ENCODE results near the gene HOXB4.
A peak's percentile ranks its signal among the peaks of the same experiment; 100 is the strongest.

HOXB4 gene

GRCh38 chr17:48564188-48565021 is 13.7 kb downstream of the HOXB4 start:
- H3K4me3 ChIP-seq (ENCODE audit: low read depth in 1 of 2, low read length in 2 of 2), result peak overlapping the region in 1 of 2 donors; percentile 43
- H3K4me1 ChIP-seq (ENCODE audit: control insufficient read depth in 1 of 2, insufficient read depth in 2 of 2, low read length in 2 of 2), result peaks cover 11 to 28% of the 10 kb centered on the region in 2 donors
- H3K27me3 ChIP-seq (ENCODE audit: control insufficient read depth in 1 of 2, insufficient read depth in 2 of 2, low read length in 2 of 2), result peaks cover 66 to 75% of the 10 kb centered on the region in 2 donors
- no peak overlapping the region for H3K9ac ChIP-seq (ENCODE audit: low read depth in 1 of 2, low read length in 2 of 2)
- H3K9me3 ChIP-seq (ENCODE audit: control insufficient read depth in 1 of 2, low read length in 2 of 2), result no peaks in the 10 kb centered on the region
- H3K36me3 ChIP-seq (ENCODE audit: control insufficient read depth in 1 of 2, insufficient read depth in 2 of 2, low read length in 2 of 2), result no peaks in the 10 kb centered on the region
- H3K27ac ChIP-seq (ENCODE audit: low read depth, low read length), result no peak overlapping the region

DNA sequence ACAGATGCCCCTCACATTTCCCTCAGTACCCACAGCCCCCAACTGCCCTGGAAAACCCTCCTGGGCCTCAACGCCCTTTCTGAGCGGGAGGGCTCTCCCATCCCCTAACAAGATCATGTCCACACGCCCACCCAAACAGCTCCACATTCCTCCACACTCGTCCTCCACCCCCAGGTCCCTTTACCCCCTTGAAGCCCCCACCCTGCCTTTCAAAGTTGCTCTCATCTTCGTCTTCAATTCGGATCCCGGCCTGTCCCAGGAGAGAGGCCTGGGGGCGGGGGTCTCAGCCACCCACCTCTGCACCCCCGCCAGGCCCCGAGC is 14.3 kb downstream of the HOXB4 start:
- Histone ChIP-seq H3K27me3 (ENCODE audit: control insufficient read depth in 1 of 2, insufficient read depth in 2 of 2, low read length in 2 of 2) (peaks cover 66 to 75% of the 10 kb centered on the region in 2 donors), H3K4me1 (ENCODE audit: control insufficient read depth in 1 of 2, insufficient read depth in 2 of 2, low read length in 2 of 2) (peaks cover 11 to 29% of the 10 kb centered on the region in 2 donors), H3K4me3 (ENCODE audit: low read depth in 1 of 2, low read length in 2 of 2) (no peak overlapping the region), H3K9ac (ENCODE audit: low read depth in 1 of 2, low read length in 2 of 2) (no peak overlapping the region), H3K36me3 (ENCODE audit: control insufficient read depth in 1 of 2, insufficient read depth in 2 of 2, low read length in 2 of 2) (no peaks in the 10 kb centered on the region), H3K9me3 (ENCODE audit: control insufficient read depth in 1 of 2, low read length in 2 of 2) (no peaks in the 10 kb centered on the region), H3K27ac (ENCODE audit: low read depth, low read length) (no peak overlapping the region)

DNA sequence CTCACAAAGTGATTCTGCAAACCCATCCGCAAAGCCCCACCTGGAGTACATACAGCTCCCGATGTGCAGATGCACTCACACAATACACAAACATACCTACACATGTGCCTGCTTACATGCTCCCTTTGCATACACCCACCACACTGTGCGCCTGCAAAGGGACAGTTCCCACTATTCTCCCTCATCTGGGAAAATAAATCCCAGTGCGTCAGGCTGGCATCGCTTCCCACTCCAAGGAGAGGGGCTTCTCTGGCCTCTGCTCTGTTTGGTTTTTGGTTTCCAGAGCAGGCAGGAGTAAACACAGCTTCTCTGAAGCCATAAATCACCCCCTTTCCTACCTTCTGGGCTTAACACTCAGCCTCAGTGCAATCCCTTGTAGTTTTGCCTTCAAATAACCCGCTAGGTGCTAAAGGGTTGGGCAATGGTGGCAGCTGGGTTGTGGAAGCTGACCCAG is 14.7 kb downstream of the HOXB4 start:
- Histone ChIP-seq H3K27ac (ENCODE audit: low read depth, low read length) (no peak overlapping the region), H3K4me3 (ENCODE audit: low read depth in 1 of 2, low read length in 2 of 2) (peak overlapping the region in 1 of 2 donors; percentile 21), H3K36me3 (ENCODE audit: control insufficient read depth in 1 of 2, insufficient read depth in 2 of 2, low read length in 2 of 2) (no peaks in the 10 kb centered on the region), H3K4me1 (ENCODE audit: control insufficient read depth in 1 of 2, insufficient read depth in 2 of 2, low read length in 2 of 2) (peaks cover 11 to 29% of the 10 kb centered on the region in 2 donors), H3K27me3 (ENCODE audit: control insufficient read depth in 1 of 2, insufficient read depth in 2 of 2, low read length in 2 of 2) (peaks cover 67 to 75% of the 10 kb centered on the region in 2 donors), H3K9ac (ENCODE audit: low read depth in 1 of 2, low read length in 2 of 2) (no peak overlapping the region), H3K9me3 (ENCODE audit: control insufficient read depth in 1 of 2, low read length in 2 of 2) (no peaks in the 10 kb centered on the region)

- Histone ChIP-seq H3K4me3 (ENCODE audit: low read depth in 1 of 2, low read length in 2 of 2) (peak overlapping the region in 1 of 2 donors; percentile 21), H3K4me1 (ENCODE audit: control insufficient read depth in 1 of 2, insufficient read depth in 2 of 2, low read length in 2 of 2) (peaks cover 11 to 29% of the 10 kb centered on the region in 2 donors), H3K9ac (ENCODE audit: low read depth in 1 of 2, low read length in 2 of 2) (no peak overlapping the region), H3K27me3 (ENCODE audit: control insufficient read depth in 1 of 2, insufficient read depth in 2 of 2, low read length in 2 of 2) (peaks cover 68 to 77% of the 10 kb centered on the region in 2 donors), H3K9me3 (ENCODE audit: control insufficient read depth in 1 of 2, low read length in 2 of 2) (no peaks in the 10 kb centered on the region), H3K27ac (ENCODE audit: low read depth, low read length) (no peak overlapping the region), H3K36me3 (ENCODE audit: control insufficient read depth in 1 of 2, insufficient read depth in 2 of 2, low read length in 2 of 2) (no peaks in the 10 kb centered on the region)
Observed at GRCh38 chr17:48562934-48563333, 15.2 kb downstream of the HOXB4 start.

GRCh38 chr17:48561884-48562810 is 16.0 kb downstream of the HOXB4 start:
- H3K9ac ChIP-seq (ENCODE audit: low read depth in 1 of 2, low read length in 2 of 2), result no peak overlapping the region
- no peaks in the 10 kb centered on the region for H3K36me3 ChIP-seq (ENCODE audit: control insufficient read depth in 1 of 2, insufficient read depth in 2 of 2, low read length in 2 of 2)
- peaks cover 11 to 31% of the 10 kb centered on the region in 2 donors for H3K4me1 ChIP-seq (ENCODE audit: control insufficient read depth in 1 of 2, insufficient read depth in 2 of 2, low read length in 2 of 2)
- peaks cover 66 to 77% of the 10 kb centered on the region in 2 donors for H3K27me3 ChIP-seq (ENCODE audit: control insufficient read depth in 1 of 2, insufficient read depth in 2 of 2, low read length in 2 of 2)
- H3K27ac ChIP-seq (ENCODE audit: low read depth, low read length), result no peak overlapping the region
- no peaks in the 10 kb centered on the region for H3K9me3 ChIP-seq (ENCODE audit: control insufficient read depth in 1 of 2, low read length in 2 of 2)
- H3K4me3 ChIP-seq (ENCODE audit: low read depth in 1 of 2, low read length in 2 of 2), result peak overlapping the region in 1 of 2 donors; percentile 17

DNA sequence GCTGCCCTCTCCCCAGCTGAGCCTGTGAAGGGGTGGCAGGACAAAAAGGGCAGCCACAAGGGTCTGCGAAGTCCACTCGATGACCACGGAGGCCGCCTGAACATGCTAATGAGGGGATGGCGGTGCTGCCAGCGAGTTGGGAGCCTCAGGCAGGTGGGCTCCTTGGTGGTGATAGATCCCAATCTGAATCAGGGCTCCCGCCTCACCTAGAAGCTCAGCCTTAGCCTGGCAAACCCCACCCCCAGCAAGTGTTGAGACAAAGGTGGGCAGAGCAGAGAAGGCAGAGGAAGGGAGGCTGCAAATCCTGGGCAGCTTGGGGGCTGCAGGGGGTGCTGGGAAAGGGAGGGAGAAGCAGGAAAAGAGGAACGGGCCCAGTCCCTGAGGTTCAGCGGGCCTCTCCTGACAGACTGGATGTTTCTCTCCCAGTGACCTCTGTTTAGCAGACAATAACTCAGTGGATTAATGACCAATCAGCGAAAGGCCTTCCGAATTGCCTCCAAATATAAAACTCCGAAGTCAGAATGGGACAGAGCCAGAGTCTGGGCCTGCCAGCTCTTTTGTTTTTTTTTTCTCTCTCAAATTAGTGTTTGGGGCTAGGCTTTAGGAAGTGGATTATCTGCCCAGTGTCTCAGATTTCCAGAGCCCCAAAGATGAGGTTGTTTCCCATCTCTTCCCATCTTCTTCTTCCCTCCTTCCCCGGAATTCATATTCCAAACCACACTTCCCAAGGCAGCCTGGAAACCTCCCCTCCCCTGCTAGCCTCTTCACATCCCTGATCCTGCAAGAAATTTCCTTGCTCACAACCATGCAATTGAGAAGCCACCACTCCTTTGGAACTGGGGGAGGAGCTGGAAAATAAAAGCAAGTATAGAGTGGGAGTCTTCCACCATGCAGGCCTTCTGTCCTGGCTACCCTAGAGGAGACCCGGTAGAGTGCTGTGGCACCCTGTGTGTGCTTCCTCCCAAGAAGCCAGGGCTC is 18.0 kb downstream of the HOXB4 start:
- peaks cover 12 to 30% of the 10 kb centered on the region in 2 donors for H3K4me1 ChIP-seq (ENCODE audit: control insufficient read depth in 1 of 2, insufficient read depth in 2 of 2, low read length in 2 of 2)
- H3K9me3 ChIP-seq (ENCODE audit: control insufficient read depth in 1 of 2, low read length in 2 of 2), result no peaks in the 10 kb centered on the region
- no peak overlapping the region for H3K4me3 ChIP-seq (ENCODE audit: low read depth in 1 of 2, low read length in 2 of 2)
- H3K36me3 ChIP-seq (ENCODE audit: control insufficient read depth in 1 of 2, insufficient read depth in 2 of 2, low read length in 2 of 2), result no peaks in the 10 kb centered on the region
- peak overlapping the region; percentile 58 for H3K27ac ChIP-seq (ENCODE audit: low read depth, low read length)
- peaks cover 65 to 69% of the 10 kb centered on the region in 2 donors for H3K27me3 ChIP-seq (ENCODE audit: control insufficient read depth in 1 of 2, insufficient read depth in 2 of 2, low read length in 2 of 2)
- peak overlapping the region in 1 of 2 donors; percentile 30 for H3K9ac ChIP-seq (ENCODE audit: low read depth in 1 of 2, low read length in 2 of 2)

GRCh38 chr17:48559122-48559839 is 18.9 kb downstream of the HOXB4 start:
- Histone ChIP-seq H3K27me3 (ENCODE audit: control insufficient read depth in 1 of 2, insufficient read depth in 2 of 2, low read length in 2 of 2) (peaks cover 61 to 68% of the 10 kb centered on the region in 2 donors), H3K27ac (ENCODE audit: low read depth, low read length) (peak overlapping the region; percentile 58), H3K9ac (ENCODE audit: low read depth in 1 of 2, low read length in 2 of 2) (peak overlapping the region in 1 of 2 donors; percentile 30), H3K36me3 (ENCODE audit: control insufficient read depth in 1 of 2, insufficient read depth in 2 of 2, low read length in 2 of 2) (no peaks in the 10 kb centered on the region), H3K4me1 (ENCODE audit: control insufficient read depth in 1 of 2, insufficient read depth in 2 of 2, low read length in 2 of 2) (peaks cover 12 to 30% of the 10 kb centered on the region in 2 donors), H3K9me3 (ENCODE audit: control insufficient read depth in 1 of 2, low read length in 2 of 2) (no peaks in the 10 kb centered on the region), H3K4me3 (ENCODE audit: low read depth in 1 of 2, low read length in 2 of 2) (no peak overlapping the region)

DNA sequence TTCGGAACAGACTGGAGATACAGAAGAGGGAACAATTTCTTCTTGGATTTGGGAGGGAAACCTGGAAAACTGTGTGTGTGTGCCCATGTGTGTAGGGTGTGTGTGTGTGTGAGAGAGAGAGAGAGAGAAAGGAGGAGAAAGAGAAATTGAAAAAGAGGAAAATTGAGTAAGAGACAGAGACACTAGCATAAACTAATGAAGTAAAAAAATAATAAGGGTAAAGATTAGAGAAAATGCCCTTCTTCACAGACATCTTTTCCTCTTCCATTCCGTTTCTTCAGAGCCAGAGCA is 19.4 kb downstream of the HOXB4 start:
- Histone ChIP-seq H3K36me3 (ENCODE audit: control insufficient read depth in 1 of 2, insufficient read depth in 2 of 2, low read length in 2 of 2) (no peaks in the 10 kb centered on the region), H3K27ac (ENCODE audit: low read depth, low read length) (no peak overlapping the region), H3K4me3 (ENCODE audit: low read depth in 1 of 2, low read length in 2 of 2) (no peak overlapping the region), H3K9ac (ENCODE audit: low read depth in 1 of 2, low read length in 2 of 2) (no peak overlapping the region), H3K9me3 (ENCODE audit: control insufficient read depth in 1 of 2, low read length in 2 of 2) (no peaks in the 10 kb centered on the region), H3K4me1 (ENCODE audit: control insufficient read depth in 1 of 2, insufficient read depth in 2 of 2, low read length in 2 of 2) (peaks cover 12 to 30% of the 10 kb centered on the region in 2 donors), H3K27me3 (ENCODE audit: control insufficient read depth in 1 of 2, insufficient read depth in 2 of 2, low read length in 2 of 2) (peaks cover 63 to 71% of the 10 kb centered on the region in 2 donors)

Data from duodenal mucosa (tissue), 2 donors.